Mesothelial cell of epicardium (in vitro differentiated cells): Measurements from ENCODE around the gene CACNA1H. TPM values are rescaled to one million over a fixed set of nuclear protein-coding genes. Genes with fewer than 3 reads are reported as not detected.
"Not testable (repeated sequence)": the region's sequence is repeated elsewhere in the genome, so short reads cannot be mapped to it uniquely, and the experiment has no call there.

Source experiments
- DNase-seq, 2 experiments: peaks; one replicate each; pipeline ENCODE4 v3.0.0; 2021; ENCODE audit warnings: low spot score in 2 of 2; ENCODE audit not compliant: unreplicated experiment in 2 of 2
- H3K27ac Mint-ChIP-seq: 2 replicates; pipeline ENCODE4 v1.8.0; 2021; ENCODE audit warnings: mixed read lengths
- H3K27me3 Mint-ChIP-seq: 2 replicates; pipeline ENCODE4 v1.8.0; 2021; ENCODE audit warnings: low read depth, mixed read lengths
- H3K36me3 Mint-ChIP-seq: 2 replicates; pipeline ENCODE4 v1.8.0; 2021; ENCODE audit warnings: mixed read lengths
- H3K4me1 Mint-ChIP-seq: 2 replicates; pipeline ENCODE4 v1.8.0; 2021; ENCODE audit warnings: mixed read lengths
- H3K4me3 Mint-ChIP-seq: 2 replicates; pipeline ENCODE4 v1.8.0; 2021; ENCODE audit warnings: mild to moderate bottlenecking, moderate library complexity, mixed read lengths
- H3K9me3 Mint-ChIP-seq: 2 replicates; pipeline ENCODE4 v1.8.0; 2021; ENCODE audit warnings: mixed read lengths
- CTCF ChIP-seq: fragments of 200-600 bp; sonication (generic); IDR thresholded peaks from one replicate; pipeline ENCODE4 v1.5.0; 2021; ENCODE audit warnings: antibody characterized with exemption; ENCODE audit not compliant: unreplicated experiment
- total RNA-seq: library from RNA; stranded (reverse); gene quantifications from 3 replicates; pipeline ENCODE4 v1.2.1, GENCODE V29; 2021

CACNA1H gene
- total RNA-seq, 1 donor from 2014 or later = 41.8 TPM

DNA sequence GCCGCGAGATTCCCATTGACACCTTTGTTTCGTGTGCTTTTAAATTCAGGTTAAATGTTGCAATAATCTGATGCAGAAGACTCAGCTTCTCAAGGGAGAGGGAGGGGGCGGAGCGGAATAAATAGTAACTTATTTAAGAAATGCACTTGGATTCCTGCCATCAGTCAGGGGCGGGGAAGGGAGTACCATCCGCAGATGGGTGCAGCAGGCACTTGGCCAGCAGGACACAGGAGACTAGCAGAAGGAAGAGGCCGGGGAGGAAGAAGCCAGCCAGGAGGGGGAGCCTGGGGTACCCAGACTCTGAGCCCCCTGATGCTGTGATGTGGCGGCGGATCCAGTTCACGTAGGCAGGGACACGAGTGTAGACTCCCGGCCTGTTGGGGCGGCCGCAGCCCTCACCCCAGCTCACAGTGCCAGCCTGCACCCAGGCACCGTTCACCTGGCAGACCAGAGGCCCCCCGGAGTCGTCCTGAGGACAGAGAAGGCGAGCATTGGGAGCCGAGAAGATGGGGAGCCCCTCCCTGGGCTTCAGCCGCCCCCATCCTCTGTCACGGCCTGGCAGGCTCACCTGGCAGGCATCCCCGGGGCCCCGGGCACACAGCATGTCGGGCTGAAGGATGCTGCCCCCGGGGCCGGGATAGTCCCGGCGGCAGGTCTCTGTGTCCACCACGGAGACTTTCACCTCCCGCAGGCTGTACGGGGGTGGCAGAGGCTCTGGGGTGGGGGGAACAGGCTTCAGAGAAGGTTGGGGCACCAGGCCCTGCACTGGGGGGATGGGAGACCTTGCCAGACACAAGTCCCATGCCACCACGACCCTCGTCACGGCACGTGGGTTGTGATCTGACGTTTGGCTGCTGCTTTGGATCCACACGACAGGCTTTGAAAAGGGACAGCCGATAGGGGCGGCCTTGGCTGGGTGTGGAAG is 69.0 kb downstream of the CACNA1H start:
- Mint-ChIP-seq H3K4me1 (no peaks in the 10 kb centered on the region), H3K9me3 (no peaks in the 10 kb centered on the region), H3K27me3 (peaks cover 1% of the 10 kb centered on the region), H3K27ac (no peak overlapping the region), H3K36me3 (no peaks in the 10 kb centered on the region), H3K4me3 (no peak overlapping the region)
- DNase-seq = no peak
- TF ChIP-seq CTCF = no peak

GRCh38 chr16:1222553-1223354 is 69.8 kb downstream of the CACNA1H start:
- H3K4me1 Mint-ChIP-seq = no peaks in the 10 kb centered on the region
- no peak overlapping the region for H3K27ac Mint-ChIP-seq
- H3K9me3 Mint-ChIP-seq = no peaks in the 10 kb centered on the region
- no peak overlapping the region for H3K4me3 Mint-ChIP-seq
- no peak for TF ChIP-seq CTCF
- DNase-seq = no peak
- peaks cover 1% of the 10 kb centered on the region for H3K27me3 Mint-ChIP-seq
- no peaks in the 10 kb centered on the region for H3K36me3 Mint-ChIP-seq

DNA sequence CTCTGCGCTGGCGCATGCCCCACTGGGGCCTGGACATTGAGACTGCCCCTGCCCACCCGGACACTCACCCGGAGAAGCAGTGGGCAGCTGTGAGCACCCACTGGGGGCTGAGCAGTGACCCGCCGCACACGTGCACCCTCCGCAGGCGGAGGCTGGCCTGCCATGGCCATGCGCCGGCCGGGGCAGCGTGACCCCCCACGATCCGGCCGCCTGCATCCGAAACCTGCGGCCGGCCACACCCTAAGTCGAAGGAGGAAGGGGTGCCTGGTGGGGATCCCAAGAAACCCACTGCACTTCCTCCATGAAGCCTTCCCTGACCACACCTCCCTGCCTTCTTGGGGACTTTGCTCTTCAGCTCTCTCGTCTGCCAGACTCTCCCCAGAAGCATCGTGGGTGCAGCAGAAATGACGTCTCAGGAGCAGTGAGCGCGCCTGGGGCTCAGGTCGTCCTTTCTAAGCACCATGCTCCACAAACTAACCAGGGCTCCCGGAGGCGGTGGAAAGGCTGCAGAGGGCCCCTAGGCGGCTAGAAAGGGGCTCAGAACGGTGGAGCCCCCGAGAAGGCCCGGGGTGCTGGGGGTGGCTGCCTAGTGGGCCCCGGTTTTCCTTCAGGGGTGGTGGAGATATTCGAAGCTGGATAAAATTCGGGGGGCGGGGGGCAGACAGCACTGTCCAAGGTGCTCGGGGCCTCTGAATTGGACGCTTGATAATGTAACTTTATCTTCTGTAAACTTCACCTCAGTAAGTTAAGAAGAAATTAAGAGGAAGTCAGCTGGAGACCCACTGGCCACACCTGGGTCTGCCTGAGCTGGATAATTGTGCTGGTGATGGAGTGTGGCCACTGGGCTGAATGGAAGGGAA is 70.7 kb downstream of the CACNA1H start:
- Mint-ChIP-seq H3K36me3 (no peaks in the 10 kb centered on the region), H3K27ac (no peak overlapping the region), H3K9me3 (no peaks in the 10 kb centered on the region), H3K4me1 (no peaks in the 10 kb centered on the region), H3K4me3 (no peak overlapping the region), H3K27me3 (peaks cover 1% of the 10 kb centered on the region)
- DNase-seq = no peak
- no peak for TF ChIP-seq CTCF

DNA sequence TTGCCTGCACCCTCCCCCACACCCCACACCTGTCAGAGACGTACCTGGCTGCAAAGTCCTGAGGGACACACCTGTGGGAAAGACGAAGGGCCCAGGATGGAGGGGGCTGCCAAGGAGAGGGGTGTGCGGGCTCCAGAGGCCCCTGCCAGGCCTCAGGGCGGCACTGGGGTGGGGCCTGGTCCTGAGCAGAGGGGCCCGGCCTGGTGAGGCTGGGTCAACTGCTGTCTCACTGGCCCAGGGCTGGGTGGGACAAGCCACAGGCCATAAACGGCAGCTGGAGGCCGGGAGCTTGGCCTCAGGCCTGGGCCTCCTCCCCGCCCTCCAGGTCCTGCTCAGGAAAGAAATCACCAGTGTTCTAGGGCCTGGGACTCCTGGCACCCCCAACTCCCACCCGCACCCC is 71.7 kb downstream of the CACNA1H start:
- no peak for DNase-seq
- Mint-ChIP-seq H3K4me3 (no peak overlapping the region), H3K4me1 (no peaks in the 10 kb centered on the region), H3K9me3 (no peaks in the 10 kb centered on the region), H3K27ac (no peak overlapping the region), H3K36me3 (no peaks in the 10 kb centered on the region), H3K27me3 (peaks cover 1% of the 10 kb centered on the region)
- no peak for TF ChIP-seq CTCF

GRCh38 chr16:1225051-1225451 is 72.1 kb downstream of the CACNA1H start, which contains the start of gene TPSG1:
Gene TPSG1, minus strand, starts transcription at chr16:1225268. Its CDS starts 16 bp downstream, at chr16:1225252.
- Mint-ChIP-seq H3K4me3 (no peak within 1 kb of the TSS), H3K27ac (no peak within 1 kb of the TSS), H3K27me3 (peaks cover 1% of the 10 kb centered on the region), H3K36me3 (no peaks in the 10 kb centered on the region), H3K4me1 (no peaks in the 10 kb centered on the region), H3K9me3 (no peaks in the 10 kb centered on the region)
- no peak for TF ChIP-seq CTCF
- no peak for DNase-seq

GRCh38 chr16:1225728-1226311 is 72.9 kb downstream of the CACNA1H start:
- not testable (repeated sequence) for H3K9me3 Mint-ChIP-seq, H3K4me1 Mint-ChIP-seq, H3K36me3 Mint-ChIP-seq, DNase-seq, H3K27ac Mint-ChIP-seq, H3K27me3 Mint-ChIP-seq, H3K4me3 Mint-ChIP-seq

- not testable (repeated sequence) for H3K27me3 Mint-ChIP-seq, H3K4me1 Mint-ChIP-seq, H3K4me3 Mint-ChIP-seq, H3K9me3 Mint-ChIP-seq, H3K27ac Mint-ChIP-seq, DNase-seq, H3K36me3 Mint-ChIP-seq
Measured at GRCh38 chr16:1226692-1227091, 73.8 kb downstream of the CACNA1H start.
